ENCODE measurements around the gene CENPA. TPM values are rescaled to one million over a fixed set of nuclear protein-coding genes. Genes with fewer than 3 reads are reported as not detected.
A peak's percentile ranks its signal among the peaks of the same experiment; 100 is the strongest.

Gene CENPA
- total RNA-seq, 1 donor from 2014 or later = 55.0 TPM

GRCh38 chr2:26754539-26754938, 31.3 kb upstream of the CENPA start:
- Histone ChIP-seq H3K79me2 (ENCODE audit: low read depth) (no peaks in the 10 kb centered on the region), H3K9ac (no peak overlapping the region), H3K4me2 (no peak overlapping the region), H3K4me3 (no peak overlapping the region), H3K36me3 (no peaks in the 10 kb centered on the region), H4K20me1 (ENCODE audit: low read depth) (no peaks in the 10 kb centered on the region), H3F3A (ENCODE audit: low read depth) (peaks cover 29% of the 10 kb centered on the region), H2AFZ (replicated peaks) (no peak overlapping the region), H3K27ac (no peak overlapping the region), H3K27me3 (peaks cover 42% of the 10 kb centered on the region), H3K4me1 (peaks cover 35% of the 10 kb centered on the region), H3K9me3 (ENCODE audit: low read depth) (no peaks in the 10 kb centered on the region)
- Mint-ChIP-seq H3K9me3 (peaks cover 5% of the 10 kb centered on the region), H3K27ac (no peak overlapping the region), H3K4me1 (peaks cover 78% of the 10 kb centered on the region), H3K27me3 (ENCODE audit: insufficient read depth, low read depth) (peaks cover 11% of the 10 kb centered on the region), H3K36me3 (no peaks in the 10 kb centered on the region), H3K4me3 (no peak overlapping the region)
- no peak for TF ChIP-seq EZH2phosphoT487 (IDR thresholded peaks at IDR 0.05)
- TF ChIP-seq EZH2 (IDR thresholded peaks at IDR 0.05) = no peak
- no peak for TF ChIP-seq CTCF (IDR thresholded peaks at IDR 0.05)
- no peak for DNase-seq (ENCODE audit: low spot score)

GRCh38 chr2:26754972-26755670, 30.7 kb upstream of the CENPA start:
- peak overlapping the region; percentile 56 for H3K4me2 ChIP-seq
- Mint-ChIP-seq H3K27ac (peak overlapping the region; percentile 30), H3K9me3 (peaks cover 5% of the 10 kb centered on the region), H3K4me1 (peaks cover 73% of the 10 kb centered on the region), H3K27me3 (ENCODE audit: insufficient read depth, low read depth) (peaks cover 11% of the 10 kb centered on the region), H3K4me3 (peak overlapping the region; percentile 31), H3K36me3 (no peaks in the 10 kb centered on the region)
- H3K27ac ChIP-seq = no peak overlapping the region
- no peaks in the 10 kb centered on the region for H4K20me1 ChIP-seq (ENCODE audit: low read depth)
- no peak overlapping the region for H3K9ac ChIP-seq
- TF ChIP-seq EZH2 (IDR thresholded peaks at IDR 0.05) (no peak), CTCF (IDR thresholded peaks at IDR 0.05) (no peak), EZH2phosphoT487 (IDR thresholded peaks at IDR 0.05) (no peak)
- H3K4me3 ChIP-seq = no peak overlapping the region
- no peaks in the 10 kb centered on the region for H3K79me2 ChIP-seq (ENCODE audit: low read depth)
- H3F3A ChIP-seq (ENCODE audit: low read depth) = peaks cover 24% of the 10 kb centered on the region
- H3K9me3 ChIP-seq (ENCODE audit: low read depth) = no peaks in the 10 kb centered on the region
- no peak overlapping the region for H2AFZ ChIP-seq (replicated peaks)
- peaks cover 42% of the 10 kb centered on the region for H3K27me3 ChIP-seq
- peak; percentile 60 for DNase-seq (ENCODE audit: low spot score)
- H3K4me1 ChIP-seq = peaks cover 32% of the 10 kb centered on the region
- H3K36me3 ChIP-seq = no peaks in the 10 kb centered on the region

DNA sequence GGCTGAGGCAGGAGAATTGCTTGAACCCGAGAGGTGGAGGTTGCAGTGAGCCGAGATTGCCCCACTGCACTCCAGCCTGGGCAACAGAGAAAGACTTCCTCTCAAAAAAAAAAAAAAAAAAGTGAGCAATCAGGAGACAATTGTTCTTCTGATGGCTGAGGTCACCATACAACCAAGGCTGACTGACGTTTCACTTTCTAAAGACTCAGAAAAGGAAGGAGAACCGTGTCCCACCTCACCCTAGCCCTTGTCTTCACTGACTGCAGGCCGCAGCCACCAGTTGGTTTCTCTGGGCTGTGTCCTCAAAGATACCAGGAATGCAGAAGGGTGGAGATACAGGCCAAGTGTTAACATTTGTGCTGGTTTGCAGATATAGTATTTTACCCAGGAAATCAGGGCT, 29.5 kb upstream of the CENPA start:
- no peak overlapping the region for H3K4me3 Mint-ChIP-seq
- Histone ChIP-seq H3K4me2 (no peak overlapping the region), H3K9me3 (ENCODE audit: low read depth) (no peaks in the 10 kb centered on the region), H3F3A (ENCODE audit: low read depth) (peaks cover 15% of the 10 kb centered on the region), H3K27ac (no peak overlapping the region), H3K4me3 (no peak overlapping the region), H3K27me3 (peaks cover 33% of the 10 kb centered on the region), H4K20me1 (ENCODE audit: low read depth) (no peaks in the 10 kb centered on the region), H3K4me1 (peaks cover 25% of the 10 kb centered on the region), H3K79me2 (ENCODE audit: low read depth) (no peaks in the 10 kb centered on the region), H2AFZ (replicated peaks) (no peak overlapping the region), H3K9ac (no peak overlapping the region), H3K36me3 (no peaks in the 10 kb centered on the region)
- peaks cover 9% of the 10 kb centered on the region for H3K27me3 Mint-ChIP-seq (ENCODE audit: insufficient read depth, low read depth)
- H3K4me1 Mint-ChIP-seq = peaks cover 63% of the 10 kb centered on the region
- DNase-seq (ENCODE audit: low spot score) = no peak
- no peak overlapping the region for H3K27ac Mint-ChIP-seq
- H3K36me3 Mint-ChIP-seq = no peaks in the 10 kb centered on the region
- peaks cover 3% of the 10 kb centered on the region for H3K9me3 Mint-ChIP-seq
- TF ChIP-seq EZH2 (IDR thresholded peaks at IDR 0.05) = no peak
- TF ChIP-seq CTCF (IDR thresholded peaks at IDR 0.05) = no peak
- TF ChIP-seq EZH2phosphoT487 (IDR thresholded peaks at IDR 0.05) = no peak

Data from neural progenitor cell (in vitro differentiated cells).